AG04449 (cell line): ENCODE measurements around the gene COX5A.
A peak's percentile ranks its signal among the peaks of the same experiment; 100 is the strongest.
"Not testable (repeated sequence)": the region's sequence is repeated elsewhere in the genome, so short reads cannot be mapped to it uniquely, and the experiment has no call there.

Experiments used
- CTCF ChIA-PET: fragments of 350-600 bp; formaldehyde crosslinking; extraction: SDS; loops from one replicate; lab custom pipeline; 2021; ENCODE audit warnings: antibody characterized with exemption; lab: Yijun Ruan, JAX
- POLR2A ChIA-PET: fragments of 400-600, 350-600 bp; formaldehyde crosslinking; extraction: SDS; loops from one replicate; lab custom pipeline; 2020; ENCODE audit warnings: antibody characterized with exemption, inconsistent platforms; lab: Yijun Ruan, JAX
- DNase-seq: peaks from one replicate; pipeline ENCODE4 v3.0.0-alpha.2; 2010; ENCODE audit warnings: low read depth, low spot score
- H3K4me3 ChIP-seq: 2 replicates; pipeline ENCODE4 v1.5.1; 2011; ENCODE audit warnings: low read depth, mild to moderate bottlenecking, control low read depth, low read length
- TF ChIP-seq, protein P1 (sequence below): IDR thresholded peaks from one replicate; pipeline ENCODE4 v1.5.1; 2011; ENCODE audit warnings: mild to moderate bottlenecking, moderate library complexity, low read length, control low read depth, inconsistent platforms; ENCODE audit not compliant: insufficient read depth; ENCODE audit errors: missing control alignments

The COX5A gene

DNA sequence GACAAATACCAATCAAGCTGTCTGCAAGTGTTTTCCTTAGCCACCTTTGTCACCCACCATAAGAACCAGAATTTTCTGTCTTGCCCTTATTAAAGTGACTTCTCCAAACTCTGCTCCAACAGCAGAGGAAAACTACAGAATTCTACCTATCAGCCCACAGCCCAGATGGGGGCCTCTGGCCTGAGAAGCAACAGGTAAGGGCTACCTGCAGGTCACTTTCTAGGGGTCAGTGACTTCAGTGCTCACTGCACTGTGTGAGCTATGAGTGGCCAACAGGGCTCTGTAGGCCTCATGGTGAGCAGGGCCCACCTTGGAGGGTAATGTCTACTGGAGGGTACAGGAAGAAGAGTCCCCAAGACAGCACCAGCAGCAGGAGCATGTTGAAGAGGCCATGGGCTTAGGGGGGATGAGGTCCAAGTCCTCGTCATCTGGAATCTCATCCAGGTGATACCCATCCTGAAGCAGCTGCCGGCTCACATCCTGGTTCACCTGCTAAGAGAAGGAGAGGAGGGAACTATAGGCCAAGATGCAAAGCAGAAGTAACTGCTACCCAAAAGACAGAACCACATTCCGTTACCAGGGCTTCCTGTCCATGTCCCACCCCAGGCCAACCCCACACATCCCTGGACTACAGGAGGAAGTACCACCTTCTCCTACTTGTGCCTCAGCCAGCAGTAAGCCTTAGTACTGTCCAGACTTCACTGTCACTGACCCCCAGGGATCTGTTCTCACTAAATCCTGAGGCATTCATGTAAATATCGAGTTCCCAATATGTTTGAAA lies 35.4 kb downstream of the COX5A start:
- no peak for DNase-seq
- POLR2A ChIA-PET: interaction anchor here (1.1 to 1.4 kb wide), 2 partner anchors 13 to 17 kb away, joined by 3 to 10 read pairs; partner anchors contain the start of gene MPI
- TF ChIP-seq, protein P1, sequence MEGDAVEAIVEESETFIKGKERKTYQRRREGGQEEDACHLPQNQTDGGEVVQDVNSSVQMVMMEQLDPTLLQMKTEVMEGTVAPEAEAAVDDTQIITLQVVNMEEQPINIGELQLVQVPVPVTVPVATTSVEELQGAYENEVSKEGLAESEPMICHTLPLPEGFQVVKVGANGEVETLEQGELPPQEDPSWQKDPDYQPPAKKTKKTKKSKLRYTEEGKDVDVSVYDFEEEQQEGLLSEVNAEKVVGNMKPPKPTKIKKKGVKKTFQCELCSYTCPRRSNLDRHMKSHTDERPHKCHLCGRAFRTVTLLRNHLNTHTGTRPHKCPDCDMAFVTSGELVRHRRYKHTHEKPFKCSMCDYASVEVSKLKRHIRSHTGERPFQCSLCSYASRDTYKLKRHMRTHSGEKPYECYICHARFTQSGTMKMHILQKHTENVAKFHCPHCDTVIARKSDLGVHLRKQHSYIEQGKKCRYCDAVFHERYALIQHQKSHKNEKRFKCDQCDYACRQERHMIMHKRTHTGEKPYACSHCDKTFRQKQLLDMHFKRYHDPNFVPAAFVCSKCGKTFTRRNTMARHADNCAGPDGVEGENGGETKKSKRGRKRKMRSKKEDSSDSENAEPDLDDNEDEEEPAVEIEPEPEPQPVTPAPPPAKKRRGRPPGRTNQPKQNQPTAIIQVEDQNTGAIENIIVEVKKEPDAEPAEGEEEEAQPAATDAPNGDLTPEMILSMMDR: no peak
- no peak overlapping the region for H3K4me3 ChIP-seq
- CTCF ChIA-PET: interaction anchor here (0.9 to 8.8 kb wide), 43 partner anchors 10 to 531 kb away, joined by 3 to 134 read pairs (median 8); partner anchors contain the start of genes CSK, MPI, SCAMP2 and ULK3

DNA sequence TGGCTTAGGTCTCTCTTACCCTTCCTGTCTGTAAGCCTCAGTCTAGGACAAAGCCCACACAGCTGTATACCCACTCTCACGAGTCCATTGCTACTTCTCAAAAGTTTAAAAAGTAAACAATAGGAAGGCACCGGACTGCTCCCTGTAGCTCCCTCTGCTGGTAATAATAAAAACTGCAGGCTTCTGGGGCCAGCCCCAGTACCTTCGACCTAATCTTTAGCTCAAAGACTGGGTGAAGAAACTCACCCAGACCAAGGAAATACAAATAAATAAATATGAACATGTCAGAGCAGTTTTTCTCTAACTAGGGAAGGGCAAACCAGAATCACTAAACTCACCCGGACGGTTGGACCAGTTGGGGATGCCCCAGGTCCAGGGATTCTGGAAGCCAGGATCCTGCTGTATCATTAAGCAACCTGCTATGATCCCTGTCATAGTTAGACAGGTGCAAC lies 36.2 kb downstream of the COX5A start:
- no peak overlapping the region for H3K4me3 ChIP-seq
- no peak for DNase-seq
- POLR2A ChIA-PET: interaction anchor here (1.1 to 1.4 kb wide), 2 partner anchors 12 to 16 kb away, joined by 3 to 10 read pairs; partner anchors contain the start of gene MPI
- CTCF ChIA-PET: interaction anchor here (0.7 to 8.8 kb wide), 47 partner anchors 9 to 352 kb away, joined by 3 to 134 read pairs (median 7); partner anchors contain the start of genes CSK, MPI, SCAMP2 and ULK3
- TF ChIP-seq, protein P1: peak; percentile 62

DNA sequence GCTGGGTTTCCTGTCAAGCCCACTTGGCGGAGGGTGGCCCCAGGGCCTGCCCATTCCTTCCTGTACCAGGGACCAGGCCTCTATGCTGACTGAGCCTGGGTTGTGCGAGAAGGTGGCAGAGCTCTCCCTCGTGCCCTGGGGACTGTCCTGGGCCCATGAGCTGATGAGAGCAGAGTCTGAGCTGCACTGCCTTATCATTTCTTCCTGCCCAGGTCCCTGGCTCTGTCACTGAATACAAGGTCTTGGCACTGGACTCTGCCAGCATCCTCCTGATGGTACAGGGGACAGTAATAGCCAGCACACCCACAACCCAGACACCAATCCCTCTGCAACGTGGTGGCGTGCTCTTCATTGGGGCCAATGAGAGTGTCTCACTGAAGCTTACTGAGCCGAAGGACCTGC lies 40.6 kb downstream of the COX5A start:
- TF ChIP-seq, protein P1: no peak
- ChIA-PET CTCF (interaction anchor here (0.8 to 9.3 kb wide), 2 partner anchors 6 to 96 kb away, joined by 4 to 134 read pairs; partner anchors contain the start of gene FAM219B), POLR2A (interaction anchor here (0.6 to 1.6 kb wide), 5 partner anchors 8 to 126 kb away, joined by 3 to 11 read pairs (median 3); partner anchors contain the start of genes FAM219B, MPI and PPCDC)
- DNase-seq: no peak
- H3K4me3 ChIP-seq: no peak overlapping the region

DNA sequence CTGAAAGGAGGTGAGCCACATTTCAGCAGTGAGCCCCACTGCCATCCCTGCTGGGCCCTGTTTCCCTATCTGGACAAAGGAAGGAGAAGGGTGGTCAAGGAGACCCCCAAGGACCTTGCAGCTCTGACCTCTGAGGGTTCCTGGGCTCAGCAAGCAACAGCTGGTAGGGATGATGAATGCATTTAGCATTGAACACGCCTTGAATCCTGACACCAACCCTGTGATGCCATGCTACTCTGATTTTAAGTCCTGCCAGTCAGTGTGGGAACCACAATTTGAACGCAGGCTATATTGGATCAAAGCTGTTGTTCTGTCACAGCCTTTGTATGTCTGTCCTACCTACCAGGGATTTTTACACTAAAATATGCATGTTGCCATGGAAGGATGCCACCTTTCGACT lies 41.6 kb downstream of the COX5A start:
- POLR2A ChIA-PET: interaction anchor here (1.1 to 1.9 kb wide), 2 partner anchors 10 to 12 kb away, joined by 4 to 13 read pairs; partner anchors contain the start of gene FAM219B
- TF ChIP-seq, protein P1: no peak
- no peak overlapping the region for H3K4me3 ChIP-seq
- CTCF ChIA-PET: interaction anchor here (9.3 kb wide), 1 partner anchor 7 kb away, joined by 134 read pairs; the partner anchor contains the start of gene FAM219B
- no peak for DNase-seq

DNA sequence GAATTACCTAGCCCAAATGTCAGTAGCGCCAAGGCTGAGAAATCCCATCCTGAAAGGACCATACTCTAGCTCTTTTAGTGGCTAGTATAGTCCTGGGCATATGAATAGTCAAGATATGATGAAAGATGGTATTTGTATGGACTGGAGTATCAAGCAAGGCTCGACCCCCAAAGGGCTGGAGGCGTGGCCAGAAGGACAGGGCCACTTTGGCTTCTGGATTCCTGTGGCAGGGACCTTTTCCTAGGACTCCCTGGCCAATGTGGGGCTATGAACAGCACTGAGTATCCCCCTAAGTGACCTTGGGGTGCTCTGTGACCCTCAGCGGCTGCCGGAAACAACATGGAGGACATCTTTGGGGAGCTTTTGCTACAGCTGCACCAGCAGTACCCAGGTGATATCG lies 42.0 kb downstream of the COX5A start:
- DNase-seq: no peak
- ChIA-PET POLR2A (interaction anchor here (0.7 to 1.9 kb wide), 3 partner anchors 11 to 112 kb away, joined by 4 to 13 read pairs (median 5); partner anchors contain the start of gene FAM219B), CTCF (interaction anchor here (0.9 to 9.3 kb wide), 2 partner anchors 7 to 112 kb away, joined by 3 to 134 read pairs; partner anchors contain the start of gene FAM219B)
- TF ChIP-seq, protein P1: no peak
- no peak overlapping the region for H3K4me3 ChIP-seq

DNA sequence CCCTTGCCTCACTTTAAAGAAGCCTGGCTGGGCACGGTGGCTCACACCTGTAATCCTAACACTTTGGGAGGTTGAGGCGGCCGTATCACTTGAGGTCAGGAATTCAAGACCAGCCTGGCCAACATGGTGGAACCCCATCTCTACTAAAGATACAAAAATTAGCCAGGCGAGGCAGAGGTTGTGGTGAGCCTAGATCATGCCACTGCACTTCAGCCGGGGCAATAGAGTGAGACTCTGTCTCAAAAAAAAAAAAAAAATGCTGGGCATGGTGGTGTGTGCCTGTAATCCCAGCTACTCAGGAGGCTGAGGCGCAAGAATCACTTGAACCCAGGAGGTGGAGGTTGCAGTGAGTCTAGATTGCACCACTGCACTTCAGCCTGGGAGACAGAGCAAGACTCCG lies 43.5 kb downstream of the COX5A start:
- ChIA-PET POLR2A (interaction anchor here (0.7 kb wide), 1 partner anchor 699 kb away, joined by 4 read pairs; no protein-coding TSS in a partner anchor), CTCF (interaction anchor here (1.1 to 9.3 kb wide), 2 partner anchors 9 to 113 kb away, joined by 3 to 134 read pairs; partner anchors contain the start of gene FAM219B)
- not testable (repeated sequence) for H3K4me3 ChIP-seq, DNase-seq
